Upper lobe of left lung (tissue), 6 donors: Measurements from ENCODE around the gene TNRC6C. TPM values are rescaled to one million over a fixed set of nuclear protein-coding genes. Genes with fewer than 3 reads are reported as not detected.
"Not testable (repeated sequence)": the region's sequence is repeated elsewhere in the genome, so short reads cannot be mapped to it uniquely, and the experiment has no call there.

ENCODE experiments used
- ATAC-seq, 2 donors: fragments of 200-7000 bp; cut with Tn5 transposase; one replicate each; pipeline ENCODE4 v1.9.1; 2022; ENCODE audit warnings: mild to moderate bottlenecking in 2 of 2, moderate library complexity in 2 of 2; ENCODE audit not compliant: low FRiP score in 2 of 2
- DNase-seq, 2 donors: peaks; one replicate each; pipeline ENCODE4 v3.0.0-alpha.2; 2019 to 2020
- H3K27ac ChIP-seq, 4 donors: fragments of 200-600 bp; sonication (generic); one replicate each; pipeline ENCODE4 v1.5.1; 2016 to 2019
- H3K27me3 ChIP-seq, 4 donors: fragments of 200-600 bp; sonication (generic); one replicate each; pipeline ENCODE4 v1.5.1; 2017 to 2019
- H3K36me3 ChIP-seq, 4 donors: fragments of 200-600 bp; sonication (generic); one replicate each; pipeline ENCODE4 v1.5.1; 2016 to 2019
- H3K4me1 ChIP-seq, 4 donors: fragments of 200-600 bp; sonication (generic); one replicate each; pipeline ENCODE4 v1.5.1; 2018 to 2019
- H3K4me3 ChIP-seq, 4 donors: fragments of 200-600 bp; sonication (generic); one replicate each; pipeline ENCODE4 v1.5.1; 2017 to 2019; ENCODE audit warnings: mild to moderate bottlenecking in 2 of 4, moderate library complexity in 1 of 4
- H3K9me3 ChIP-seq, 4 donors: fragments of 200-600 bp; sonication (generic); one replicate each; pipeline ENCODE4 v1.5.1; 2018 to 2019
- EP300 ChIP-seq, 4 donors: sonication (generic); formaldehyde crosslinking; IDR thresholded peaks; one replicate each; pipeline ENCODE4 v1.5.1; 2017; ENCODE audit warnings: antibody characterized with exemption in 4 of 4, control low read depth in 2 of 4
- POLR2A ChIP-seq, 4 donors: fragments of 450-650 bp; IDR thresholded peaks; one replicate each; pipeline ENCODE4 v1.5.1; 2016 to 2017; ENCODE audit warnings: antibody characterized with exemption in 4 of 4, mild to moderate bottlenecking in 2 of 4
- POLR2AphosphoS5 ChIP-seq, 2 donors: sonication (generic); formaldehyde crosslinking; IDR thresholded peaks; one replicate each; pipeline ENCODE4 v1.5.1; 2017; ENCODE audit warnings: antibody characterized with exemption in 2 of 2
- WGBS, 2 donors: methylation state at CpG; one replicate each; pipeline ENCODE4 v1.1.5; 2017 to 2018; 5-methylcytosine and 5-hydroxymethylcytosine counted together
- total RNA-seq, 6 donors: library from RNA; depleted of rRNA in 4 of 6; stranded (reverse); fragments of >200 nt in 4 of 6; gene quantifications; one replicate each; pipeline versions ENCODE4 v1.1.0 to v1.2.1, GENCODE V29; 2016 to 2021
- TF ChIP-seq, protein P1 (sequence below), 6 experiments: fragments of 450-650 bp in 4 of 6; fragments of 200-600 bp in 2 of 6; sonication (generic) in 2 of 6; IDR thresholded peaks; one replicate each; pipeline ENCODE4 v1.5.1; 2016 to 2019; ENCODE audit warnings: antibody characterized with exemption in 6 of 6
- donor health status: DM: no; HTN: no; CAD: no; lungs with moderate emphysema.
- donor health status: DM: no; HTN: yes; CAD: no; lungs with severe emphysema.

Gene TNRC6C
- total RNA-seq, 6 donors from 2014 or later = 8.7 to 38.8 (median 14.7) TPM

DNA sequence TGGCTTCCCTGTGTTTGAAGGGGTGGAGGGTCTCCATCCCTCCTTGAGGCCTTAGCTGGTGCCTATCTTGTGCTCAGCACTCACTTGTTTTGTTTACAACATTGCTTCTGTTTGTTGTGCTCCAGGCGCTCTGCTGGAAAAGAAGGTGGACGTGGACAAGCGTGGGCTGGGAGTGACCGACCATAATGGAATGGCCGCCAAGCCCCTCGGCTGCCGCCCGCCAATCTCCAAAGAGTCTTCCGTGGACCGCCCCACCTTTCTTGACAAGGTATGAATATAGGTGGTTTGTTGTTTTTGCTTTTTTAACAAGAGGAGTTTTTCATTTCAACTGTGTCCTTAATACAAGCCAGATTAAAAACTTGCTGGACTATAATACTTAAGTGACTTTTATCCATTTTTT lies 116.5 kb downstream of the TNRC6C start:
- TF ChIP-seq EP300 (IDR thresholded peaks at IDR 0.05) = no peak
- TF ChIP-seq POLR2A (IDR thresholded peaks at IDR 0.05) = no peak
- TF ChIP-seq POLR2AphosphoS5 (IDR thresholded peaks at IDR 0.05) = no peak
- TF ChIP-seq, protein P1, sequence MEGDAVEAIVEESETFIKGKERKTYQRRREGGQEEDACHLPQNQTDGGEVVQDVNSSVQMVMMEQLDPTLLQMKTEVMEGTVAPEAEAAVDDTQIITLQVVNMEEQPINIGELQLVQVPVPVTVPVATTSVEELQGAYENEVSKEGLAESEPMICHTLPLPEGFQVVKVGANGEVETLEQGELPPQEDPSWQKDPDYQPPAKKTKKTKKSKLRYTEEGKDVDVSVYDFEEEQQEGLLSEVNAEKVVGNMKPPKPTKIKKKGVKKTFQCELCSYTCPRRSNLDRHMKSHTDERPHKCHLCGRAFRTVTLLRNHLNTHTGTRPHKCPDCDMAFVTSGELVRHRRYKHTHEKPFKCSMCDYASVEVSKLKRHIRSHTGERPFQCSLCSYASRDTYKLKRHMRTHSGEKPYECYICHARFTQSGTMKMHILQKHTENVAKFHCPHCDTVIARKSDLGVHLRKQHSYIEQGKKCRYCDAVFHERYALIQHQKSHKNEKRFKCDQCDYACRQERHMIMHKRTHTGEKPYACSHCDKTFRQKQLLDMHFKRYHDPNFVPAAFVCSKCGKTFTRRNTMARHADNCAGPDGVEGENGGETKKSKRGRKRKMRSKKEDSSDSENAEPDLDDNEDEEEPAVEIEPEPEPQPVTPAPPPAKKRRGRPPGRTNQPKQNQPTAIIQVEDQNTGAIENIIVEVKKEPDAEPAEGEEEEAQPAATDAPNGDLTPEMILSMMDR (IDR thresholded peaks at IDR 0.05) = no peak
- DNase-seq (peak in 1 of 2 donors; percentile 46), ATAC-seq (no peak)
- Histone ChIP-seq H3K9me3 (no peaks in the 10 kb centered on the region), H3K27ac (no peak overlapping the region), H3K4me1 (no peaks in the 10 kb centered on the region), H3K36me3 (peaks cover 16 to 97% (median 72%) of the 10 kb centered on the region in 4 donors), H3K27me3 (no peaks in the 10 kb centered on the region), H3K4me3 (no peak overlapping the region)
- WGBS, 2 donors = 97 to 98% methylated on average over 10 of the region's 10 CpGs

DNA sequence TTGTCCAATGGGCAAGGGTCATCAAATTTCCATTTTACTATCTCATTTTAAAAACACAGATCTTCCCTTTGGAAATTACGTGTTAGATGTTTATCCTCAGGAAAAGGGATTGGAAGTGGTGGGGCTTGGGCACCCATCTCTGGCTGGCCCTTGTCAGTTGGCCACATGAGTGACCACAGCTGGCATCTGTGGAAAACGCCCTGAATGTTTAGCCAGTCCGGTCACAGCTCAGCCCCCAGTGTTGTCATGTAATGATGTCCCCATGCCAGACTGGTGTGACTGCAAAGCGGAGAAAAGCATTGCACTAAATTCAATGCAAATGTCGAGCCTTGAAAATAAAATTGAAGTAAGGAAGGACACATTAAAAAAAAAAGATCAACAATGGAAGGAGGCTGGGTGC lies 117.0 kb downstream of the TNRC6C start:
- 87 to 91% methylated on average over 5 of the region's 5 CpGs for WGBS, 2 donors
- Histone ChIP-seq H3K9me3 (no peaks in the 10 kb centered on the region), H3K4me1 (no peaks in the 10 kb centered on the region), H3K36me3 (peaks cover 16 to 98% (median 74%) of the 10 kb centered on the region in 4 donors), H3K4me3 (no peak overlapping the region), H3K27me3 (no peaks in the 10 kb centered on the region), H3K27ac (no peak overlapping the region)
- ATAC-seq = no peak
- DNase-seq = no peak
- TF ChIP-seq, protein P1 (IDR thresholded peaks at IDR 0.05) = no peak
- no peak for TF ChIP-seq EP300 (IDR thresholded peaks at IDR 0.05)
- no peak for TF ChIP-seq POLR2AphosphoS5 (IDR thresholded peaks at IDR 0.05)
- TF ChIP-seq POLR2A (IDR thresholded peaks at IDR 0.05) = no peak

DNA sequence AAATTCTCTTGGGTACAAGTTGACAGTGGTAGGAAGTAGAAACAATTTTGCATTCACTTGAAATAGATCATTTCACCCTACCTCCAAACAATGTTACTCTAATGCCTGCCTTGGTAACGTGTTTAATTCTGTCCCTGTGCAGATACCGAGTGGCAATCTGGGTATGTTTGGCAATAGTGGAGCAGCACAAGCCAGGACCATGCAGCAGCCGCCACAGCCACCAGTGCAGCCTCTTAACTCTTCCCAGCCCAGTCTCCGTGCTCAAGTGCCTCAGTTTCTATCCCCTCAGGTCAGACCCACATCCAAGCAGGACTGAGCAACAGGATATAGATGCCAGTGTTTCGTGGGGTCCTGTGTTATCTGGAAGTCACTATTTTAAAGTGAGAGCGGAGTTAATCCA lies 120.8 kb downstream of the TNRC6C start:
- no peak overlapping the region for H3K27ac ChIP-seq
- peaks cover 16 to 93% (median 56%) of the 10 kb centered on the region in 4 donors for H3K36me3 ChIP-seq
- H3K9me3 ChIP-seq = no peaks in the 10 kb centered on the region
- WGBS, 2 donors = 91 to 93% methylated on average over 6 of the region's 6 CpGs
- ATAC-seq = no peak
- H3K4me3 ChIP-seq = no peak overlapping the region
- H3K27me3 ChIP-seq = no peaks in the 10 kb centered on the region
- no peak for DNase-seq
- H3K4me1 ChIP-seq = no peaks in the 10 kb centered on the region
- TF ChIP-seq EP300 (IDR thresholded peaks at IDR 0.05) (no peak), POLR2AphosphoS5 (IDR thresholded peaks at IDR 0.05) (no peak), POLR2A (IDR thresholded peaks at IDR 0.05) (no peak)
- TF ChIP-seq, protein P1 (IDR thresholded peaks at IDR 0.05) = no peak

DNA sequence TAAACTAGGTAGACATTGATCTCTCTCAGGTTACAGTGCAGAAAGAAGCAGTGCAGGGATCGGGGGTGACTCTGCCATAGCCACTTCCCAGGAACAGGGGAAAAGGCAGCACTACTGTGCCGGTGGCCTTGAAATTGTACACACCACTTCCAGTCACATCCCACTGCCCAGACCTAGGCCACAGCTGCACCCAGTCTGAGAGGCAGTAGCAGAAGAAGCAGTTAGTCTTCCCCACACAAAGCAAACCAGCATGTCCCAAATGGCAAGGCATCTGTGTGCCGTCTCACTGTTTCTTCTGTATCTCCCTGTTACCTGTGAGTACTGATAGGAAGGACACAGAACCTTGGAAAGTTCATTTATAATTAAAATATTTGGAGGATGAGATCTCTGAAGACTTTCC lies 123.0 kb downstream of the TNRC6C start:
- H3K36me3 ChIP-seq = peaks cover 16 to 77% (median 45%) of the 10 kb centered on the region in 4 donors
- DNase-seq (no peak), ATAC-seq (no peak)
- H3K9me3 ChIP-seq = no peaks in the 10 kb centered on the region
- no peaks in the 10 kb centered on the region for H3K4me1 ChIP-seq
- H3K4me3 ChIP-seq = no peak overlapping the region
- TF ChIP-seq POLR2AphosphoS5 (IDR thresholded peaks at IDR 0.05) (no peak), POLR2A (IDR thresholded peaks at IDR 0.05) (no peak), EP300 (IDR thresholded peaks at IDR 0.05) (no peak)
- TF ChIP-seq, protein P1 (IDR thresholded peaks at IDR 0.05) = no peak
- no peaks in the 10 kb centered on the region for H3K27me3 ChIP-seq
- no peak overlapping the region for H3K27ac ChIP-seq
- 94 to 96% methylated on average over 3 of the region's 3 CpGs for WGBS, 2 donors

DNA sequence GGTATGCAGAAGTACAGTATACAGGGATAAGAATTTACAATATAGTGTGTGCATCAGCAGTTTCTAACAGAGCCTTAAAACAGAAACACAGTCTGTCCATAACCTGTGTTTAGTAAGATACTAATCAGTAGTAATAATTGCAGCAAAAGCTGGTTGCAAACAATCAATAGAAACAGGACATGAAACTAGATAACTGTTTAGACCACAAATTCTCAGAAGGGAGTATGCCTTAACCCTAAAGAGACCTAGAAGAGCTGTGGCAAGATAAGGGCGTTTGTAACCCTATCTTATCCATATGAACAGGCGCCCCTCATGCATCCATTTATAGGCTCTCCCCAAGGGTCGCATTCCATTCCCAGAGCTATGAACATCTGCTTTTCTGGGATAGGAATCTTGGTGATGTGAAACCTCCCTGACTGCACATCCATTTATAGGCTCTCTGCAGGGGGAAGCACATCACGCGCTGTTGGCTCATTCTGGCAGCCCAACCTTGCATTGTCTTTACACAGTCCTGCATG lies 123.9 kb downstream of the TNRC6C start:
- H3K36me3 ChIP-seq = peaks cover 13 to 77% (median 49%) of the 10 kb centered on the region in 4 donors
- not testable (repeated sequence) for DNase-seq, H3K27ac ChIP-seq, H3K4me3 ChIP-seq, H3K27me3 ChIP-seq, H3K4me1 ChIP-seq, H3K9me3 ChIP-seq, ATAC-seq
- 84 to 86% methylated on average over 5 of the region's 5 CpGs for WGBS, 2 donors
